Kidney epithelial cell (primary cell): ENCODE measurements around the gene CNOT4. TPM values are rescaled to one million over a fixed set of nuclear protein-coding genes. Genes with fewer than 3 reads are reported as not detected.

Source experiments
- DNase-seq: peaks from one replicate; pipeline ENCODE4 v3.0.0-alpha.2; 2010; ENCODE audit warnings: low read depth
- H3K27me3 ChIP-seq: 2 replicates; pipeline ENCODE4 v1.6.0; 2011; ENCODE audit warnings: low read length; ENCODE audit not compliant: control insufficient read depth, insufficient read depth
- H3K36me3 ChIP-seq: 2 replicates; pipeline ENCODE4 v1.5.1; 2011; ENCODE audit warnings: low read length; ENCODE audit not compliant: control insufficient read depth, insufficient read depth
- H3K4me3 ChIP-seq: 2 replicates; pipeline ENCODE4 v1.5.1; 2011; ENCODE audit warnings: low read depth, mild to moderate bottlenecking, control low read depth, low read length
- CTCF ChIP-seq: IDR thresholded peaks from 2 replicates; pipeline ENCODE4 v1.5.1; 2011; ENCODE audit warnings: mild to moderate bottlenecking, moderate library complexity, low read length, control low read depth, inconsistent platforms; ENCODE audit not compliant: insufficient read depth, poor library complexity, severe bottlenecking
- total RNA-seq: library from RNA; depleted of rRNA; stranded (reverse); fragments of >200 nt; gene quantifications from 2 replicates; pipeline ENCODE4 v1.2.3, GENCODE V29; 2015

The CNOT4 gene
- total RNA-seq, 1 donor from 2014 or later, result 10.9 TPM

- Histone ChIP-seq H3K4me3 (no peak overlapping the region), H3K36me3 (no peaks in the 10 kb centered on the region), H3K27me3 (no peaks in the 10 kb centered on the region)
- DNase-seq, result no peak
- TF ChIP-seq CTCF, result no peak
Measured at GRCh38 chr7:135552148-135552547, 42.2 kb upstream of the CNOT4 start.

GRCh38 chr7:135550196-135550595 lies 40.3 kb upstream of the CNOT4 start:
- DNase-seq, result no peak
- TF ChIP-seq CTCF, result no peak

GRCh38 chr7:135541029-135541428 lies 31.1 kb upstream of the CNOT4 start:
- no peak for TF ChIP-seq CTCF
- Histone ChIP-seq H3K4me3 (no peak overlapping the region), H3K36me3 (no peaks in the 10 kb centered on the region), H3K27me3 (no peaks in the 10 kb centered on the region)
- no peak for DNase-seq

More at GRCh38 chr7:135550196-135550595, 40.3 kb upstream of the CNOT4 start:
- H3K4me3 ChIP-seq, result no peak overlapping the region
- no peaks in the 10 kb centered on the region for H3K36me3 ChIP-seq
- no peaks in the 10 kb centered on the region for H3K27me3 ChIP-seq

- no peak for DNase-seq
- H3K4me3 ChIP-seq, result no peak overlapping the region
- H3K27me3 ChIP-seq, result no peaks in the 10 kb centered on the region
- no peak for TF ChIP-seq CTCF
- no peaks in the 10 kb centered on the region for H3K36me3 ChIP-seq
Measured at GRCh38 chr7:135539629-135540028, 29.7 kb upstream of the CNOT4 start.

GRCh38 chr7:135538376-135538775 lies 28.5 kb upstream of the CNOT4 start:
- TF ChIP-seq CTCF, result no peak
- no peak overlapping the region for H3K4me3 ChIP-seq
- H3K36me3 ChIP-seq, result no peaks in the 10 kb centered on the region
- no peaks in the 10 kb centered on the region for H3K27me3 ChIP-seq
- DNase-seq, result no peak

- H3K36me3 ChIP-seq, result no peaks in the 10 kb centered on the region
- no peak for TF ChIP-seq CTCF
- no peaks in the 10 kb centered on the region for H3K27me3 ChIP-seq
- no peak overlapping the region for H3K4me3 ChIP-seq
- no peak for DNase-seq
Measured at GRCh38 chr7:135537905-135538304, 28.0 kb upstream of the CNOT4 start.
